ENCODE results near the gene RBM25. TPM values are rescaled to one million over a fixed set of nuclear protein-coding genes. Genes with fewer than 3 reads are reported as not detected.

RBM25 gene
- total and polyA plus RNA-seq, 10 of the 15 experiments (the other 5 are each of a cell fraction or from before 2014, with no cell fraction given), result 43.4 to 125 (median 74.1) TPM

- TF ChIP-seq REST (IDR thresholded peaks at IDR 0.05; ENCODE audit: low read depth, low read length) (no peak), CHD4 (IDR thresholded peaks at IDR 0.05) (no peak), CBFB (IDR thresholded peaks at IDR 0.05; ENCODE audit: low read depth) (no peak), EP300 (IDR thresholded peaks at IDR 0.05; ENCODE audit: borderline replicate concordance in 1 of 2, control insufficient read depth in 1 of 2, low read depth in 2 of 2, low read length in 2 of 2) (no peak), FOXM1 (IDR thresholded peaks at IDR 0.05; ENCODE audit: low read depth, low read length) (no peak)
These were observed 32.0 kb upstream of the RBM25 start (continued) for GRCh38 chr14:73026243-73026844.

- CTCF ChIA-PET, result interaction anchor here (1.2 to 1.7 kb wide), 3 partner anchors 12 to 451 kb away, joined by 3 to 9 read pairs (median 4); no protein-coding TSS in a partner anchor
- in situ Hi-C loops (cut with MboI) (no loop called here), intact Hi-C loops (cut with micrococcal nuclease; ENCODE audit: unreplicated experiment) (loop anchor here (1.0 kb wide), 1 partner anchor 31 kb away; the partner anchor contains the start of gene RBM25)
- POLR2A ChIA-PET, result interaction anchor here (0.7 to 4.3 kb wide), 9 partner anchors 9 to 116 kb away, joined by 4 to 26 read pairs (median 4); partner anchors contain the start of gene RBM25
- peak within 1 kb of the TSS; percentile 94 for H3K4me3 ChIP-seq
- H2AFZ ChIP-seq (ENCODE audit: control insufficient read depth, low read depth, low read length), result peak within 1 kb of the TSS; percentile 80
- H3K4me2 ChIP-seq (ENCODE audit: control insufficient read depth, insufficient read depth), result peak within 1 kb of the TSS; percentile 69
- no peaks in the 10 kb centered on the region for H3K27me3 ChIP-seq (replicated peaks in 1 of 2; ENCODE audit: control insufficient read depth in 2 of 2, insufficient read depth in 2 of 2, low read length in 1 of 2)
- no peaks in the 10 kb centered on the region for H4K20me1 ChIP-seq (ENCODE audit: control insufficient read depth, insufficient read depth)
- FAIRE-seq (peak; percentile 99), DNase-seq (ENCODE audit: low read depth, low spot score) (peak; percentile 94), ATAC-seq (peak; percentile 99)
- peak within 1 kb of the TSS; percentile 52; the same call in 1 of the 2 replicates for H3K27ac ChIP-seq (ENCODE audit: control insufficient read depth, insufficient read depth)
- RAD21 ChIA-PET (ENCODE audit: unreplicated experiment), result interaction anchor here (0.9 to 2.6 kb wide), 5 partner anchors 14 to 116 kb away, joined by 3 to 14 read pairs (median 4); partner anchors contain the start of gene RBM25
- H3K36me3 ChIP-seq (ENCODE audit: control insufficient read depth in 2 of 2, insufficient read depth in 2 of 2, low read length in 1 of 2), result peaks cover 0 to 2% of the 10 kb centered on the region in 2 experiments; a peak in 1 of 4 replicates
- no TSS peak for BruUV-seq (replicated peaks)
- no peaks in the 10 kb centered on the region for H3K4me1 ChIP-seq (ENCODE audit: control insufficient read depth, insufficient read depth, low read length)
- peak within 1 kb of the TSS; percentile 70 for H3K9ac ChIP-seq (ENCODE audit: control insufficient read depth, insufficient read depth, low read length)
- 2% methylated on average over 30 of the region's 42 CpGs for WGBS (ENCODE audit: insufficient coverage, insufficient replicate concordance, low lambda C conversion rate, missing lambda C conversion rate)
- SMC1A ChIA-PET (ENCODE audit: uncharacterized antibody, unreplicated experiment), result interaction anchor here (1.0 to 3.8 kb wide), 7 partner anchors 11 to 262 kb away, joined by 3 to 23 read pairs (median 5); partner anchors contain the start of gene RBM25
- H3K9me3 ChIP-seq (replicated peaks; ENCODE audit: control insufficient read depth, insufficient read depth, low read length), result no peaks in the 10 kb centered on the region
- H3K79me2 ChIP-seq (ENCODE audit: control insufficient read depth, insufficient read depth, low read length), result peaks cover 15% of the 10 kb centered on the region
- TF ChIP-seq NBN (IDR thresholded peaks at IDR 0.05) (peak; percentile 77), ZNF217 (IDR thresholded peaks at IDR 0.05) (no peak), ZNF687 (IDR thresholded peaks at IDR 0.05) (peak; percentile 42; the same call in 1 of the 2 replicates), E2F4 (IDR thresholded peaks at IDR 0.05; ENCODE audit: low read depth, low read length) (no peak), EGR1 (IDR thresholded peaks at IDR 0.05; ENCODE audit: borderline replicate concordance in 1 of 2, low read depth in 2 of 2, low read length in 2 of 2) (peak in 1 of 2 experiments; percentile 70; a peak in 1 of 3 replicates), EZH2 (IDR thresholded peaks at IDR 0.05; ENCODE audit: borderline replicate concordance, control insufficient read depth, low read depth, low read length) (no peak)
These were observed 31.3 kb upstream of the RBM25 start, which contains the start of gene ZFYVE1 for GRCh38 chr14:73026845-73027542. Gene ZFYVE1 (minus strand): TSS chr14:73027106. CDS start chr14:73024508, 2,598 bp downstream.
